HCT116 (cell line): ENCODE measurements around the gene NEDD4L. TPM values are rescaled to one million over a fixed set of nuclear protein-coding genes. Genes with fewer than 3 reads are reported as not detected.

Experiments
- ATAC-seq: fragments of 200-7000 bp; cut with Tn5 transposase; 2 replicates; pipeline ENCODE4 v1.9.1; 2020; ENCODE audit warnings: mild to moderate bottlenecking, moderate library complexity
- BruUV-seq: library from RNA; stranded (reverse); fragments of 400-500 nt; replicated peaks from 2 replicates; lab custom pipeline; 2021; lab: Mats Ljungman, UMichigan
- CTCF ChIA-PET: fragments of 300-600 bp; sonication (Branson Sonifier 250); formaldehyde crosslinking; loops from one replicate; lab custom pipeline; 2021; ENCODE audit warnings: antibody characterized with exemption; lab: Charles Lee
- POLR2A ChIA-PET: fragments of 300-600, 350-600 bp; sonication (Branson Sonifier 250); formaldehyde crosslinking; loops from one replicate; lab custom pipeline; 2021; ENCODE audit warnings: antibody characterized with exemption; lab: Charles Lee
- RAD21 ChIA-PET, 2 experiments: fragments of 300-600 bp; sonication (Branson Sonifier 250); formaldehyde crosslinking; loops; one replicate each; lab custom pipeline; 2023; ENCODE audit warnings: low total read pairs in 2 of 2; ENCODE audit not compliant: uncharacterized antibody in 2 of 2, unreplicated experiment in 2 of 2, low non-redundant PET in 1 of 2; lab: Charles Lee
- DNase-seq: peaks from one replicate; pipeline ENCODE4 v3.0.0-alpha.2; 2010; ENCODE audit warnings: low read depth, low spot score
- H2AFZ ChIP-seq: fragments of 200-600 bp; shearing (Covaris generic), sonication (generic); 2 replicates; pipeline ENCODE4 v1.6.1; 2017; ENCODE audit warnings: low read depth, mixed run types, mixed read lengths, antibody characterized with exemption, low read length; ENCODE audit not compliant: poor library complexity, severe bottlenecking
- H3K27ac ChIP-seq: 2 replicates; pipeline ENCODE4 v1.5.1; 2012; ENCODE audit warnings: low read depth, low read length
- H3K27me3 ChIP-seq: fragments of 200-600 bp; sonication (generic); 2 replicates; pipeline ENCODE4 v1.6.1; 2016; ENCODE audit warnings: mixed run types, low read length, mixed read lengths; ENCODE audit not compliant: insufficient read depth
- H3K36me3 ChIP-seq, 2 experiments: fragments of 200-500 bp in 1 of 2; fragments of 200-600 bp in 1 of 2; sonication (Bioruptor generic) in 1 of 2; sonication (generic) in 1 of 2; 2 replicates each; pipeline versions ENCODE4 v1.5.1 to v1.6.1; 2014 to 2016; ENCODE audit warnings: low read length in 2 of 2, inconsistent platforms in 1 of 2, mixed read lengths in 1 of 2, mixed run types in 1 of 2; ENCODE audit not compliant: insufficient read depth in 2 of 2, control insufficient read depth in 1 of 2
- H3K4me1 ChIP-seq, 2 experiments: fragments of 200-600 bp in 1 of 2; sonication (generic) in 1 of 2; 2 replicates each; pipeline versions ENCODE4 v1.5.1 to v1.6.1; 2012 to 2017; ENCODE audit warnings: low read length in 2 of 2, inconsistent platforms in 1 of 2, mild to moderate bottlenecking in 1 of 2, mixed read lengths in 1 of 2, mixed run types in 1 of 2, moderate library complexity in 1 of 2; ENCODE audit not compliant: insufficient read depth in 2 of 2, control insufficient read depth in 1 of 2
- H3K4me2 ChIP-seq: fragments of 200-600 bp; sonication (generic); 2 replicates; pipeline ENCODE4 v1.6.1; 2017; ENCODE audit warnings: mixed run types, low read length, mixed read lengths
- H3K4me3 ChIP-seq, 2 experiments: fragments of 200-600 bp in 1 of 2; sonication (generic) in 1 of 2; replicated peaks in 1 of 2; 2 replicates each; pipeline ENCODE4 v1.5.1; 2011 to 2016; ENCODE audit warnings: low read length in 2 of 2, control low read depth in 1 of 2, low read depth in 1 of 2, mild to moderate bottlenecking in 1 of 2, mixed read lengths in 1 of 2, mixed run types in 1 of 2
- H3K79me2 ChIP-seq: fragments of 200-600 bp; sonication (generic); 2 replicates; pipeline ENCODE4 v1.6.1; 2017; ENCODE audit warnings: mild to moderate bottlenecking, mixed run types, low read length, moderate library complexity, mixed read lengths; ENCODE audit not compliant: insufficient read depth
- H3K9ac ChIP-seq: fragments of 200-600 bp; sonication (generic); 2 replicates; pipeline ENCODE4 v1.6.1; 2016; ENCODE audit warnings: low read length, mixed read lengths
- H3K9me2 ChIP-seq: fragments of 200-600 bp; sonication (generic), shearing (Covaris generic); 2 replicates; pipeline ENCODE4 v1.6.1; 2017; ENCODE audit warnings: mixed run types, mild to moderate bottlenecking, moderate library complexity; ENCODE audit not compliant: insufficient read depth
- H3K9me3 ChIP-seq, 2 experiments: fragments of 200-500 bp in 1 of 2; fragments of 200-600 bp in 1 of 2; sonication (Bioruptor generic) in 1 of 2; sonication (generic) in 1 of 2; 2 replicates each; pipeline ENCODE4 v1.6.1; 2014 to 2017; ENCODE audit warnings: low read length in 2 of 2, mixed read lengths in 2 of 2, inconsistent platforms in 1 of 2, low read depth in 1 of 2, mild to moderate bottlenecking in 1 of 2, mixed run types in 1 of 2, moderate library complexity in 1 of 2; ENCODE audit not compliant: control insufficient read depth in 1 of 2, insufficient read depth in 1 of 2
- H4K20me1 ChIP-seq: fragments of 200-600 bp; sonication (generic), shearing (Covaris generic); 2 replicates; pipeline ENCODE4 v1.6.1; 2017; ENCODE audit warnings: mixed run types, mild to moderate bottlenecking, moderate library complexity; ENCODE audit not compliant: insufficient read depth
- ATF3 ChIP-seq: IDR thresholded peaks from 2 replicates; pipeline ENCODE4 v1.6.1; 2012
- CEBPB ChIP-seq: IDR thresholded peaks from 2 replicates; pipeline ENCODE4 v1.6.1; 2012; ENCODE audit warnings: low read depth
- EGR1 ChIP-seq: IDR thresholded peaks from 2 replicates; pipeline ENCODE4 v1.6.1; 2012; ENCODE audit warnings: low read depth
- ELF1 ChIP-seq: IDR thresholded peaks from 2 replicates; pipeline ENCODE4 v1.6.1; 2012; ENCODE audit warnings: low read depth, borderline replicate concordance
- EZH2 ChIP-seq: fragments of 200-600 bp; sonication (generic); IDR thresholded peaks from 2 replicates; pipeline ENCODE4 v1.6.1; 2017; ENCODE audit warnings: antibody characterized with exemption, mixed run types
- EZH2phosphoT487 ChIP-seq: fragments of 200-600 bp; IDR thresholded peaks from 2 replicates; pipeline ENCODE4 v1.6.1; 2018; ENCODE audit warnings: antibody characterized with exemption, borderline replicate concordance
- FOSL1 ChIP-seq: IDR thresholded peaks from 2 replicates; pipeline ENCODE4 v1.6.1; 2012; ENCODE audit warnings: low read depth
- POLR2A ChIP-seq: IDR thresholded peaks from 2 replicates; pipeline ENCODE4 v1.7.0; 2011; ENCODE audit warnings: borderline replicate concordance; ENCODE audit not compliant: insufficient read depth, insufficient read length; ENCODE audit errors: extremely low read depth
- POLR2AphosphoS5 ChIP-seq: IDR thresholded peaks from 2 replicates; pipeline ENCODE4 v1.6.1; 2011; ENCODE audit warnings: mild to moderate bottlenecking, low read depth, low read length, moderate library complexity
- TCF7L2 ChIP-seq: IDR thresholded peaks from 2 replicates; pipeline ENCODE4 v1.7.0; 2011; ENCODE audit warnings: borderline replicate concordance, inconsistent platforms; ENCODE audit not compliant: insufficient read depth, insufficient read length; ENCODE audit errors: extremely low read depth
- ZBTB33 ChIP-seq: IDR thresholded peaks from 2 replicates; pipeline ENCODE4 v1.6.1; 2011; ENCODE audit warnings: mild to moderate bottlenecking, low read length, moderate library complexity; ENCODE audit not compliant: insufficient replicate concordance; ENCODE audit errors: extremely low read depth
- intact Hi-C: fragments of 100-400 bp; cut with micrococcal nuclease; formaldehyde crosslinking; loops from 2 replicates; pipeline ENCODE4 v1.10.0; 2022
- total RNA-seq: library from RNA; stranded (reverse); gene quantifications from one replicate; pipeline ENCODE4 v1.2.1, GENCODE V29; 2021; ENCODE audit not compliant: unreplicated experiment
- TF ChIP-seq, protein P1 (sequence below), 3 experiments: fragments of 200-600 bp in 1 of 3; sonication (generic) in 1 of 3; IDR thresholded peaks in 2 of 3; conservative IDR thresholded peaks in 1 of 3; 2 replicates each; pipeline ENCODE4 v1.5.1; 2012 to 2017; ENCODE audit warnings: low read depth in 2 of 3, low read length in 2 of 3, antibody characterized with exemption in 1 of 3, borderline replicate concordance in 1 of 3, control low read depth in 1 of 3, mild to moderate bottlenecking in 1 of 3, mixed read lengths in 1 of 3, mixed run types in 1 of 3, moderate library complexity in 1 of 3; ENCODE audit not compliant: insufficient read depth in 1 of 3

NEDD4L gene
- total RNA-seq, 1 experiment from 2014 or later, result 41.5 TPM

- TF ChIP-seq ZBTB33, result no peak
- TF ChIP-seq EZH2phosphoT487, result no peak
- no peak for TF ChIP-seq POLR2A
These were observed 254.5 kb downstream of the NEDD4L start (continued) for GRCh38 chr18:58298251-58299134.

- no peak overlapping the region for H3K4me3 ChIP-seq
- CTCF ChIA-PET, result no interaction called here
- POLR2A ChIA-PET, result no interaction called here
- DNase-seq (no peak), ATAC-seq (no peak)
- no peak overlapping the region for H3K4me2 ChIP-seq
- TF ChIP-seq ELF1, result no peak
- TF ChIP-seq EGR1, result no peak
- TF ChIP-seq, protein P1, sequence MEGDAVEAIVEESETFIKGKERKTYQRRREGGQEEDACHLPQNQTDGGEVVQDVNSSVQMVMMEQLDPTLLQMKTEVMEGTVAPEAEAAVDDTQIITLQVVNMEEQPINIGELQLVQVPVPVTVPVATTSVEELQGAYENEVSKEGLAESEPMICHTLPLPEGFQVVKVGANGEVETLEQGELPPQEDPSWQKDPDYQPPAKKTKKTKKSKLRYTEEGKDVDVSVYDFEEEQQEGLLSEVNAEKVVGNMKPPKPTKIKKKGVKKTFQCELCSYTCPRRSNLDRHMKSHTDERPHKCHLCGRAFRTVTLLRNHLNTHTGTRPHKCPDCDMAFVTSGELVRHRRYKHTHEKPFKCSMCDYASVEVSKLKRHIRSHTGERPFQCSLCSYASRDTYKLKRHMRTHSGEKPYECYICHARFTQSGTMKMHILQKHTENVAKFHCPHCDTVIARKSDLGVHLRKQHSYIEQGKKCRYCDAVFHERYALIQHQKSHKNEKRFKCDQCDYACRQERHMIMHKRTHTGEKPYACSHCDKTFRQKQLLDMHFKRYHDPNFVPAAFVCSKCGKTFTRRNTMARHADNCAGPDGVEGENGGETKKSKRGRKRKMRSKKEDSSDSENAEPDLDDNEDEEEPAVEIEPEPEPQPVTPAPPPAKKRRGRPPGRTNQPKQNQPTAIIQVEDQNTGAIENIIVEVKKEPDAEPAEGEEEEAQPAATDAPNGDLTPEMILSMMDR (IDR thresholded peaks at IDR 0.05 in 2 of 3, conservative IDR thresholded peaks at IDR 0.05 in 1 of 3; ENCODE audit: borderline replicate concordance in 1 of 3, insufficient read depth in 1 of 3, low read depth in 2 of 3, low read length in 2 of 3), result no peak
- no peak for TF ChIP-seq ATF3
- no peak for TF ChIP-seq EZH2
- TF ChIP-seq FOSL1, result no peak
- TF ChIP-seq CEBPB, result no peak
- TF ChIP-seq POLR2AphosphoS5, result no peak
- no peak for TF ChIP-seq TCF7L2
- H3K27me3 ChIP-seq, result no peaks in the 10 kb centered on the region
- H3K36me3 ChIP-seq, result no peaks in the 10 kb centered on the region
- no peak overlapping the region for H2AFZ ChIP-seq
- H3K9me3 ChIP-seq, result no peaks in the 10 kb centered on the region
- no peaks in the 10 kb centered on the region for H3K79me2 ChIP-seq
- H3K27ac ChIP-seq, result no peak overlapping the region
- no peak overlapping the region for H3K9ac ChIP-seq
- BruUV-seq, result no TSS peak
- RAD21 ChIA-PET, result no interaction called here
- no peaks in the 10 kb centered on the region for H3K4me1 ChIP-seq
- no peaks in the 10 kb centered on the region for H4K20me1 ChIP-seq
- intact Hi-C loops, result no loop called here
- H3K9me2 ChIP-seq, result no peaks in the 10 kb centered on the region
These were observed 255.1 kb downstream of the NEDD4L start for GRCh38 chr18:58299135-58299473.
